Measurements from ENCODE around the gene MISP. TPM values are rescaled to one million over a fixed set of nuclear protein-coding genes. Genes with fewer than 3 reads are reported as not detected.

MISP gene
- total RNA-seq, 3 donors from 2014 or later: 0.16 to 3.6 (median 2.5) TPM

GRCh38 chr19:782185-782877 lies 31.4 kb downstream of the MISP start:
- H3K27ac ChIP-seq: peak overlapping the region; percentile 54 to 70
- no peaks in the 10 kb centered on the region for H3K36me3 ChIP-seq
- peaks cover 3 to 6% of the 10 kb centered on the region in 2 donors for H3K4me1 ChIP-seq
- H3K9me3 ChIP-seq: no peaks in the 10 kb centered on the region
- no peak for DNase-seq (ENCODE audit: low spot score in 2 of 2)
- H3K4me3 ChIP-seq: peak overlapping the region in 2 of 3 donors; percentile 37 to 53
- H3K27me3 ChIP-seq: no peaks in the 10 kb centered on the region
- intact Hi-C loops (cut with DNase I; ENCODE audit: low total_unique reads): no loop called here
- TF ChIP-seq POLR2A (IDR thresholded peaks at IDR 0.05): no peak

DNA sequence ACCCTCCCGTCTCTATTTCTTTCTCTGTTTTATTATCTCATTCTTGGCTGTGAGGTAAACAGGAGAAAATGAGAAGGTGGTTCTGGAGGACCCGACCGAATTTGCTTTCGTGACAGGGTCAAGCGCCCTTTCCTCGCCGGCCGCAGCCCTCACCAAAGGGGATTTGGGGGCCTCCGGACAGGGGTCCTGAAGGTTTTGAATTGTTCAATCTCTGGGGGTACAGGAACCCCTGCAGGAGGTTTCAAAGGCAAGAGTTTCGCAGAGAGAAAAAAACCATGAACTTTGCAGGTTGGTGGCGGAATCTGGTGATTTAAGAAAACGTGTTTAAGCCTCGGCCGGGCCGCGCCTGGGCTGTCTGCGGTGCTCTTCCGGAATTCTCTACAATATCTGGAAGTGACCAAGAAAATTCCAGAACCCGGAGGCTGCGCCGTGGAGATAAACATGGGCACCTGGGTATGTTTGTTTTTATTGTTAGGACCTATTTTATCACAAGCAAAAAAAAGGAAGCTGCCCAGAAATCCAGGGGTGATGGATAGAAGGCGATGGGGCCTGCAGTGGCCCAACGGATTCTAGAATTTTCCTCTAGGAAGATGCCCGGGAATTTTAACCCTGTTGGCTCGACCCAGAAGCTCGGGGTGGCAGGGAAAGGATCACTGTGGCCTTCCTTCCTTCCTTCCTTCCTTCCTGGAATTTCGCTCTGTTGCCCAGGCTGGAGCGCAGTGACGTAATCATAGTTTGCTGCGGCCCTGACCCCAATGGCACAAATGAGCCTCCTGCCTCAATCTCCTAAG lies 32.2 kb downstream of the MISP start:
- no peak for DNase-seq (ENCODE audit: low spot score in 2 of 2)
- Histone ChIP-seq H3K4me1 (peaks cover 3 to 6% of the 10 kb centered on the region in 2 donors), H3K27ac (peak overlapping the region; percentile 38 to 54), H3K27me3 (no peaks in the 10 kb centered on the region), H3K4me3 (peak overlapping the region in 2 of 3 donors; percentile 37 to 53), H3K9me3 (no peaks in the 10 kb centered on the region), H3K36me3 (no peaks in the 10 kb centered on the region)
- TF ChIP-seq CTCF (IDR thresholded peaks at IDR 0.05) (no peak), POLR2A (IDR thresholded peaks at IDR 0.05) (no peak)
- intact Hi-C loops (cut with DNase I; ENCODE audit: low total_unique reads): no loop called here

DNA sequence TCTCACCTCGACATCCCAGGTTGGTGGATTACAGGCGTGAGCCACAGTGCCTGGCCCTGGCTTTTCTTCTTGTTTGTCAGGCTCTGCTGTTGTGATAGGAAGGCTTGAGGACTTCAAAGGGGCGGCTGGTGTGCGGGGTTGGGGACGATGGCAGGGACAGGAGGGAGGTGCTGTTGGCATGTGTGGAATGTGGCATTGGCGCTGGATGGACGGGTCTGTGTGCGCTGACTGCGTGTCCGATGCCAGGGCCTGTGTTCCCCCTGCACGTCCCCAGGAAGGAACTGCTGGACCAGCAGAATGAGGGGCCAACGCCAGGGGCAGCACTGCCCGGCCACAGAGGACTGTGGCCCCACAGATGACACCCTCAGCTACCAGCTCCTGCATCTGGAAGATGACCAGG lies 33.6 kb downstream of the MISP start:
- Histone ChIP-seq H3K4me1 (no peaks in the 10 kb centered on the region), H3K4me3 (no peak overlapping the region), H3K27ac (no peak overlapping the region), H3K27me3 (no peaks in the 10 kb centered on the region), H3K9me3 (no peaks in the 10 kb centered on the region), H3K36me3 (no peaks in the 10 kb centered on the region)
- TF ChIP-seq CTCF (IDR thresholded peaks at IDR 0.05) (no peak), POLR2AphosphoS5 (IDR thresholded peaks at IDR 0.05) (no peak), POLR2A (IDR thresholded peaks at IDR 0.05) (no peak)
- no peak for DNase-seq (ENCODE audit: low spot score in 2 of 2)
- intact Hi-C loops (cut with DNase I; ENCODE audit: low total_unique reads): no loop called here

DNA sequence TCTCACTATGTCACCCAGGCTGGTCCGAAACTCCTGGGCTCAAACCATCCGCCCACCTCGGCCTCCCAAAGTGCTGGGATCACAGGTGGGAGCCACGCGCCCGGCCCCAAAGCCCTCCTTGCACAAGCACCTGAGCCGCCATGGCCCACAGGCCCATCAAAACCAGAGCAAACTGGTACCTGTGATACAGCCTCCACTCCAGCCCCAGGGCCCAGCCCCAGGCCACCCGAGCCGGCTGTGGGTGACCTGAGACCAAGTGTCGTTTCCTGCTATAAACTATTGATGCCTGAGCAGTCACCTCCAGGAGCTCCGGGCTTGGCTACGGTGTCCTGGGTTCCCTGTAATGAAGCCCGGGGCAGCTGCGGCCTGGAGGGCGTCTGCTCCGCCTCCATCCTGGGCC lies 36.6 kb downstream of the MISP start:
- no peak overlapping the region for H3K27ac ChIP-seq
- intact Hi-C loops (cut with DNase I; ENCODE audit: low total_unique reads): no loop called here
- TF ChIP-seq POLR2AphosphoS5 (IDR thresholded peaks at IDR 0.05) (no peak), POLR2A (IDR thresholded peaks at IDR 0.05) (no peak), CTCF (IDR thresholded peaks at IDR 0.05) (no peak)

GRCh38 chr19:788686-788982 lies 37.7 kb downstream of the MISP start:
- Histone ChIP-seq H3K9me3 (no peaks in the 10 kb centered on the region), H3K27ac (peak overlapping the region in 1 of 2 donors; percentile 48), H3K4me3 (no peak overlapping the region), H3K36me3 (no peaks in the 10 kb centered on the region), H3K27me3 (no peaks in the 10 kb centered on the region), H3K4me1 (no peaks in the 10 kb centered on the region)
- no peak for TF ChIP-seq POLR2A (IDR thresholded peaks at IDR 0.05)
- no peak for TF ChIP-seq CTCF (IDR thresholded peaks at IDR 0.05)
- no peak for TF ChIP-seq POLR2AphosphoS5 (IDR thresholded peaks at IDR 0.05)
- DNase-seq (ENCODE audit: low spot score in 2 of 2): no peak
- intact Hi-C loops (cut with DNase I; ENCODE audit: low total_unique reads): no loop called here

More for the DNA sequence above, 36.6 kb downstream of the MISP start:
- Histone ChIP-seq H3K4me3 (no peak overlapping the region), H3K27me3 (no peaks in the 10 kb centered on the region), H3K36me3 (no peaks in the 10 kb centered on the region), H3K9me3 (no peaks in the 10 kb centered on the region), H3K4me1 (no peaks in the 10 kb centered on the region)
- DNase-seq (ENCODE audit: low spot score in 2 of 2): no peak

All from breast epithelium (tissue), 4 donors.